SK-N-SH treated with all-trans-retinoic acid at 6 μM for 48 hours (cell line): ENCODE measurements around the gene ARHGAP35.

Experiments
- ATAC-seq: fragments of 200-7000 bp; cut with Tn5 transposase; 3 replicates; pipeline ENCODE4 v1.9.1; 2020; ENCODE audit warnings: mild to moderate bottlenecking, moderate library complexity
- BACH2 ChIP-seq: fragments of 250-450 bp; sonication (Bioruptor Pico); IDR thresholded peaks from 2 replicates; pipeline ENCODE4 v1.9.0; 2021; ENCODE audit warnings: mild to moderate bottlenecking, borderline replicate concordance
- CREB5 ChIP-seq: fragments of 250-450 bp; sonication (Bioruptor Pico); IDR thresholded peaks from 2 replicates; pipeline ENCODE4 v1.5.1; 2020; ENCODE audit warnings: low read depth, mild to moderate bottlenecking, moderate library complexity
- CSDC2 ChIP-seq: fragments of 250-450 bp; sonication (Bioruptor Pico); IDR thresholded peaks from 2 replicates; pipeline ENCODE4 v1.5.0; 2020; ENCODE audit warnings: mild to moderate bottlenecking, moderate library complexity
- CSRNP3 ChIP-seq: fragments of 250-450 bp; sonication (Bioruptor Pico); IDR thresholded peaks from 2 replicates; pipeline ENCODE4 v1.5.1; 2021; ENCODE audit warnings: mild to moderate bottlenecking, moderate library complexity
- ISL1 ChIP-seq: fragments of 250-450 bp; sonication (Bioruptor Pico); IDR thresholded peaks from 2 replicates; pipeline ENCODE4 v2.1.2; 2022; ENCODE audit warnings: mild to moderate bottlenecking, moderate library complexity
- OSR1 ChIP-seq: fragments of 250-450 bp; sonication (Bioruptor Pico); IDR thresholded peaks from 2 replicates; pipeline ENCODE4 v1.8.0; 2022; ENCODE audit warnings: moderate library complexity, mild to moderate bottlenecking, inconsistent platforms
- PATZ1 ChIP-seq: fragments of 250-450 bp; sonication (Bioruptor Pico); IDR thresholded peaks from 2 replicates; pipeline ENCODE4 v1.8.0; 2020; ENCODE audit warnings: mild to moderate bottlenecking, moderate library complexity, borderline replicate concordance
- POU6F1 ChIP-seq: fragments of 250-450 bp; sonication (Bioruptor Pico); IDR thresholded peaks from 2 replicates; pipeline ENCODE4 v1.8.0; 2021; ENCODE audit warnings: low read depth, mild to moderate bottlenecking, moderate library complexity, borderline replicate concordance
- PPARA ChIP-seq: fragments of 250-450 bp; sonication (Bioruptor Pico); IDR thresholded peaks from 2 replicates; pipeline ENCODE4 v1.5.0; 2020; ENCODE audit warnings: mild to moderate bottlenecking, borderline replicate concordance
- RARB ChIP-seq: fragments of 250-450 bp; sonication (Bioruptor Pico); IDR thresholded peaks from 2 replicates; pipeline ENCODE4 v1.8.0; 2021; ENCODE audit warnings: mild to moderate bottlenecking, moderate library complexity
- SNAI2 ChIP-seq: fragments of 250-450 bp; sonication (Bioruptor Pico); IDR thresholded peaks from 2 replicates; pipeline ENCODE4 v1.5.0; 2020; ENCODE audit warnings: mild to moderate bottlenecking, moderate library complexity
- TCF4 ChIP-seq: fragments of 250-450 bp; sonication (Bioruptor Pico); IDR thresholded peaks from 2 replicates; pipeline ENCODE4 v1.8.0; 2021; ENCODE audit warnings: mild to moderate bottlenecking, moderate library complexity, borderline replicate concordance
- TOX ChIP-seq: fragments of 250-450 bp; sonication (Bioruptor Pico); IDR thresholded peaks from 2 replicates; pipeline ENCODE4 v1.8.0; 2021; ENCODE audit warnings: mild to moderate bottlenecking, moderate library complexity, borderline replicate concordance
- ZC3H10 ChIP-seq: fragments of 250-450 bp; sonication (Bioruptor Pico); IDR thresholded peaks from 2 replicates; pipeline ENCODE4 v1.5.1; 2021; ENCODE audit warnings: mild to moderate bottlenecking, moderate library complexity
- ZFP3 ChIP-seq: fragments of 250-450 bp; sonication (Bioruptor Pico); IDR thresholded peaks from 2 replicates; pipeline ENCODE4 v1.5.0; 2020; ENCODE audit warnings: mild to moderate bottlenecking, moderate library complexity
- ZFP30 ChIP-seq: fragments of 450-650 bp; formaldehyde crosslinking; IDR thresholded peaks from 2 replicates; pipeline ENCODE4 v1.5.0; 2022; ENCODE audit warnings: mild to moderate bottlenecking, moderate library complexity
- ZNF565 ChIP-seq: fragments of 450-650 bp; formaldehyde crosslinking; conservative IDR thresholded peaks from 2 replicates; pipeline ENCODE4 v1.5.0; 2020; ENCODE audit warnings: low read depth, mild to moderate bottlenecking, moderate library complexity
- ZNF70 ChIP-seq: fragments of 450-650 bp; formaldehyde crosslinking; IDR thresholded peaks from 2 replicates; pipeline ENCODE4 v1.5.0; 2020; ENCODE audit warnings: mild to moderate bottlenecking, moderate library complexity
- ZNF8 ChIP-seq: fragments of 450-650 bp; formaldehyde crosslinking; IDR thresholded peaks from 2 replicates; pipeline ENCODE4 v1.5.0; 2020; ENCODE audit warnings: mild to moderate bottlenecking, moderate library complexity
- TF ChIP-seq, protein P1 (sequence below): fragments of 250-450 bp; sonication (Bioruptor Pico); IDR thresholded peaks from 2 replicates; pipeline ENCODE4 v1.5.0; 2020; ENCODE audit warnings: mild to moderate bottlenecking, moderate library complexity

ARHGAP35 gene

DNA sequence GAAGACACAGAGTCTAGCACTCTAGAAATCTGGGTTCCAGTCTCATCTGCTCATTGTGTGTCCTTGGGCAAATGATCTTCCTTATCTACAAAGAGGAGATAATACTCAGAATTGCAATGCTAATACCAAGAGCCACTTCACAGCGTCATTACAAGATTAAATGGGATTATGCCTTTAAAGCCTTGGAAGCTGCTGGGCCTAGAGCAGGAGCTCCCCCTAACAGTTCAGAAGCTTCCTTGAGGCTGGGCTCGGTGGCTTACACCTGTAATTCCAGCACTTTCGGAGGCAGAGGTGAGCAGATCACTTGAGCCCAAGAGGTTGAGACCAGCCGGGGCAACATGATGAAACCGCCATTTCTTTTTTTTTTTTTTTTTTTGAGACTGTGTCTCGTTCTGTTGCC, 37.7 kb upstream of the ARHGAP35 start (continued):
- no peak for TF ChIP-seq ZFP30 (CRISPR knock-in tag)
- TF ChIP-seq, all 23 proteins: peak for 0

GRCh38 chr19:46824890-46825730, 35.7 kb upstream of the ARHGAP35 start:
- no peak for TF ChIP-seq SNAI2
- TF ChIP-seq PATZ1, result no peak
- no peak for TF ChIP-seq BACH2 (CRISPR knock-in tag)
- no peak for TF ChIP-seq PPARA (CRISPR knock-in tag)
- no peak for TF ChIP-seq ZNF70 (CRISPR knock-in tag)
- TF ChIP-seq CSDC2 (CRISPR knock-in tag), result no peak
- TF ChIP-seq ZNF565 (CRISPR knock-in tag), result no peak
- TF ChIP-seq TCF4 (CRISPR knock-in tag), result no peak
- no peak for TF ChIP-seq RARB (CRISPR knock-in tag)
- no peak for TF ChIP-seq ZFP3 (CRISPR knock-in tag)
- no peak for TF ChIP-seq ISL1 (CRISPR knock-in tag)
- TF ChIP-seq, protein P1, sequence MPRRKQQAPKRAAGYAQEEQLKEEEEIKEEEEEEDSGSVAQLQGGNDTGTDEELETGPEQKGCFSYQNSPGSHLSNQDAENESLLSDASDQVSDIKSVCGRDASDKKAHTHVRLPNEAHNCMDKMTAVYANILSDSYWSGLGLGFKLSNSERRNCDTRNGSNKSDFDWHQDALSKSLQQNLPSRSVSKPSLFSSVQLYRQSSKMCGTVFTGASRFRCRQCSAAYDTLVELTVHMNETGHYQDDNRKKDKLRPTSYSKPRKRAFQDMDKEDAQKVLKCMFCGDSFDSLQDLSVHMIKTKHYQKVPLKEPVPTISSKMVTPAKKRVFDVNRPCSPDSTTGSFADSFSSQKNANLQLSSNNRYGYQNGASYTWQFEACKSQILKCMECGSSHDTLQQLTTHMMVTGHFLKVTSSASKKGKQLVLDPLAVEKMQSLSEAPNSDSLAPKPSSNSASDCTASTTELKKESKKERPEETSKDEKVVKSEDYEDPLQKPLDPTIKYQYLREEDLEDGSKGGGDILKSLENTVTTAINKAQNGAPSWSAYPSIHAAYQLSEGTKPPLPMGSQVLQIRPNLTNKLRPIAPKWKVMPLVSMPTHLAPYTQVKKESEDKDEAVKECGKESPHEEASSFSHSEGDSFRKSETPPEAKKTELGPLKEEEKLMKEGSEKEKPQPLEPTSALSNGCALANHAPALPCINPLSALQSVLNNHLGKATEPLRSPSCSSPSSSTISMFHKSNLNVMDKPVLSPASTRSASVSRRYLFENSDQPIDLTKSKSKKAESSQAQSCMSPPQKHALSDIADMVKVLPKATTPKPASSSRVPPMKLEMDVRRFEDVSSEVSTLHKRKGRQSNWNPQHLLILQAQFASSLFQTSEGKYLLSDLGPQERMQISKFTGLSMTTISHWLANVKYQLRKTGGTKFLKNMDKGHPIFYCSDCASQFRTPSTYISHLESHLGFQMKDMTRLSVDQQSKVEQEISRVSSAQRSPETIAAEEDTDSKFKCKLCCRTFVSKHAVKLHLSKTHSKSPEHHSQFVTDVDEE, result no peak
- no peak for ATAC-seq

DNA sequence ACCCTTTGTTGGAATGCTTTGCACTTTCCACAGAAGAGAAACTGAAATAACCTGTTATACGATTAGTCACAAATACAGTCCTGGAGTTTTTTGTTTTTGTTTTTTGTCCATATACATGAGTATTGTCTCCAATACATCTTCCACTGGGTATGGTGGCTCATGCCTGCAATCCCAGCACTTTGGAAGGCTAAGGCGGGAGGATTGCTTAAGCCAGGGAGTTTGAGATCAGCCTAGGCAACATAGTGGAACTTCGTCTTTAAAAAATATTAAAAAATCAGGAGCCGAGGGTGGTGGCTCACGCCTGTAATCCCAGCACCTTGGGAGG, 35.1 kb upstream of the ARHGAP35 start:
- ATAC-seq, result no peak
- TF ChIP-seq SNAI2 (no peak), ZFP3 (CRISPR knock-in tag) (no peak), BACH2 (CRISPR knock-in tag) (no peak), ZNF565 (CRISPR knock-in tag) (no peak), TCF4 (CRISPR knock-in tag) (no peak), POU6F1 (CRISPR knock-in tag) (no peak), ZFP30 (CRISPR knock-in tag) (no peak), ZNF8 (CRISPR knock-in tag) (no peak), TOX (CRISPR knock-in tag) (no peak), PATZ1 (no peak), CREB5 (CRISPR knock-in tag) (no peak), PPARA (CRISPR knock-in tag) (no peak), CSRNP3 (CRISPR knock-in tag) (no peak), ZC3H10 (CRISPR knock-in tag) (no peak), OSR1 (no peak)
- TF ChIP-seq, protein P1, result no peak
